HuH-7 (cell line): ENCODE measurements around the gene REPS1.
"Not testable (repeated sequence)": the region's sequence is repeated elsewhere in the genome, so short reads cannot be mapped to it uniquely, and the experiment has no call there.

Source experiments
- DNase-seq: peaks from one replicate; pipeline ENCODE4 v3.0.0; 2011; ENCODE audit warnings: low spot score

Gene REPS1, protein sequence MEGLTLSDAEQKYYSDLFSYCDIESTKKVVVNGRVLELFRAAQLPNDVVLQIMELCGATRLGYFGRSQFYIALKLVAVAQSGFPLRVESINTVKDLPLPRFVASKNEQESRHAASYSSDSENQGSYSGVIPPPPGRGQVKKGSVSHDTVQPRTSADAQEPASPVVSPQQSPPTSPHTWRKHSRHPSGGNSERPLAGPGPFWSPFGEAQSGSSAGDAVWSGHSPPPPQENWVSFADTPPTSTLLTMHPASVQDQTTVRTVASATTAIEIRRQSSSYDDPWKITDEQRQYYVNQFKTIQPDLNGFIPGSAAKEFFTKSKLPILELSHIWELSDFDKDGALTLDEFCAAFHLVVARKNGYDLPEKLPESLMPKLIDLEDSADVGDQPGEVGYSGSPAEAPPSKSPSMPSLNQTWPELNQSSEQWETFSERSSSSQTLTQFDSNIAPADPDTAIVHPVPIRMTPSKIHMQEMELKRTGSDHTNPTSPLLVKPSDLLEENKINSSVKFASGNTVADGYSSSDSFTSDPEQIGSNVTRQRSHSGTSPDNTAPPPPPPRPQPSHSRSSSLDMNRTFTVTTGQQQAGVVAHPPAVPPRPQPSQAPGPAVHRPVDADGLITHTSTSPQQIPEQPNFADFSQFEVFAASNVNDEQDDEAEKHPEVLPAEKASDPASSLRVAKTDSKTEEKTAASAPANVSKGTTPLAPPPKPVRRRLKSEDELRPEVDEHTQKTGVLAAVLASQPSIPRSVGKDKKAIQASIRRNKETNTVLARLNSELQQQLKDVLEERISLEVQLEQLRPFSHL

DNA sequence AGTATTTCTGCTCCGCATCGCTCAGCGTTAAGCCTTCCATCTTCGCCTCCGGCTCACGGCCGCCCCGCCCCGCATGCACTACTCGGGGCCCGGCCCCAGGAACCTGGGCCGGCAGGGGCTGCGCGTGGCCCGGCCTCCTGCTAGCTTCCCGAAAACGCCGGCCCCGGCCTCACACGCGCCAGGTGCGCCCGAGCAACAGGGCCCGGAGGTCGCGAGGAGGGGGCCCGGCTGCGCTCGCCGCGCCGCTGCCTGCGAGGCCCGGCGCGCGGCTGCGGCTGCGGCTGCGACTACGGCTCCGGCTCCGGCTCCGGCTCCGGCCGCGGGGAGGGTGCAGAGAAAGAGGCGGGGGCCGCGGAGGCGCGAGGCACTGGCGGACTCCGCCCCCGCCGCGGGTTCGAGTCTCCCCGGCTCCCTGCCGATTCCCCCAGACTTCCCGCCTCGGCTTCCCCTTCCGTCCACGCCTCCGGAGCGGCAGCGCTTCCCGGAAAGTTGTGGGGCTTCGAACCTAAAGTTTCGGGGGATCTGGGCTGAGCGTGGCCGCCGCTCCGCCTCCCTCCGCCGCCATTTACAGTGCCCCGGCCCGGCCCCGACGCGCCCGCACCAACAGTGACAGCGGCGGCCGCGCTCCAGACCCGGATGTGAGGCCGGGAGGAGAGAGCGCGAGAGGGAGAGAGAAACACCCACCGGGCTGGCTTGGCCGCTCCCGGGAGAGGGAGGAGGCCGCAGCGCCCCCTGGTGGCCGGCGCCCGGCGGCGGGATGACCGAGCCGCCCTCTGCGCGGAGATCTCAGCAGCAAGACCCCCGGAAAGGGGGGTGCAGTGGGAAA, at the start of gene REPS1:
TSS of gene REPS1 (minus strand) at position 611 of the 826 bp plus-strand sequence. CDS start at position 40, 571 bp downstream.
- DNase-seq, result peak; percentile 94

DNA sequence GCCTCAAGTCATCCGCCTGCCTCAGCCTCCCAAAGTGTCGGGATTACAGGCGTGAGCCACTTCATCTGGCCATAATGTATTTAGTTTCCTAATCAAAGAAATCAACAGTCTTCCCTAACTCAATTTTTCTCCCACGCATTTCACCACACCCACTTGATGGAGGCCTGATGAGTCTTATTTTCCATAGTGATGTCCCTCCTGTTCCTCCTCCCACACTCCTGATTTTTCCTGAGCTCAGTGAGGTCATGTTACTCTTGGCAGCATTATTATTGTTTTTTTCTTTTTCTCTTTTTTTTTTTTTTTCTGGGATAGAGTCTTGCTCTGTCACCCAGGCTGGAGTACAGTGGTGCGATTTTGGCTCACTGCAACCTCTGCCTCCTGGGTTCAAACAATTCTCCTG, 49.4 kb upstream of the REPS1 start:
- DNase-seq, result no peak

DNA sequence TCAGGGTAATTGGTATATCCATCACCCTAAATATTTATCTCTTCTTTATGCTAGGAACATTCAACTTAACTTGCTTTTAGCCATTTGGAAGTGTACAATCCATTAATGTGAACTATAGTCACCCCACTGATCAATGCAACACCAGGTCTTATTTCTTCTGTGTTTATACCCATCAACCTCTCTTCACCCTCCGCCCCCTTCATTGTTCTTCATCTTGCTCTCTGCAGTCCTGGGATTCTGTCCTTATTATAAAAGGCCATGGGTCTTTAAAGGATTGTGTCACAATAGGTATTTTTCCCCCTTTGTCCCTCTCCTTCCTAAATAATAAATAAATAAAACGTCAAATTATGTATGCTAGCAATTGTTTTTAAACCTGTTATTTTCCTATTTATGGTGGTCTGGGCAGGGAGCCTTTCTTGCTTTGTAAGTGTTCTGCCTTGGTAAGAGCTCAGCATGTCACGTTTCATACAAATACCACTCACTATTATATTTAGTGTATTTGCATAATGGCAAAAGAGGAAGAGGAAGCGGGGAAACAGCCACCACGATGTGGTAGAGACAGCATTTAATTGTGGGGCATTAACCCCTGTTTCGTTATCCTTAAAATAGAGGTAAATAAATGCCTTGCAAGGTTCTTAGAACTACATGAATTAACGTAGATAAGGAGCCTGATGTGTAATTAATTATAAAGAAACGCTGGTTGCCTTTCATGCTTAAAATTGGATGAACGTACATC, 42.3 kb upstream of the REPS1 start:
- DNase-seq, result no peak

DNA sequence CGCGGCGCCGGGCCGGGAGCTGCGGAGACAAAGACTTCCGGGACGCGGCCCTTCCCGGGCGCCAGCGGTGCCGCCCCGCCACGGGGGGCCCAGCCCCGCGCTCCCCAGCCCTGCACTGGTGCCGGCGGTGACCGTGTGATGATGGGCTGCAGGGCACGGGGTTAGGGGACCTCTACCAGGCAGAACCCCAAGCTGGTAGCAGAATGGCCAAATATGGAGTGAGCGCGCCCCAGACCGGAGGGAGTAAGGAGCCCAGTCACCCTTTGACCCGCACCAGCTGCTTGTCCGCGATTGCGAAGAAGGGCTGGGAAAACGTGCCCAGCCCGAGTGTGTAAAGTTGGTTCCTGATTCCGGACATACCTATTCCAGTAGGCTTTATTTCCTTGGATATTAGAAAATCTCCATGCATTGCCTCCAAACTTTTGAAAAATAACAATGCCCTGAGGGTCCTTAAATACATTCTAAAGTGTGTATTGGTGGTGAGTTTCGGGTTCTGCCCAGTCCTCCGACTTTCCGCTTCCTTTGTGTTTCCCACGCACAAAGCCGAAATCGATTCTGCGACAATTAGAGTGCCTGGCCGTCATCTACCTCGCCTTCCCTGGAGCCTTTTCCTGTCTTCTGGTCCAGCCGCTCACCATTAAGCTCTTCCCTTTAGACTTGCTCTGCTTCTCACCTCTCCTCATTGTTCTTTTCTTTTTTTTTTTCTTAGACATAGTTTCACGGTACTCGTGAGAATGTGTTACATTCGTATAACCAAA, 41.6 kb upstream of the REPS1 start:
- peak; percentile 66 for DNase-seq

DNA sequence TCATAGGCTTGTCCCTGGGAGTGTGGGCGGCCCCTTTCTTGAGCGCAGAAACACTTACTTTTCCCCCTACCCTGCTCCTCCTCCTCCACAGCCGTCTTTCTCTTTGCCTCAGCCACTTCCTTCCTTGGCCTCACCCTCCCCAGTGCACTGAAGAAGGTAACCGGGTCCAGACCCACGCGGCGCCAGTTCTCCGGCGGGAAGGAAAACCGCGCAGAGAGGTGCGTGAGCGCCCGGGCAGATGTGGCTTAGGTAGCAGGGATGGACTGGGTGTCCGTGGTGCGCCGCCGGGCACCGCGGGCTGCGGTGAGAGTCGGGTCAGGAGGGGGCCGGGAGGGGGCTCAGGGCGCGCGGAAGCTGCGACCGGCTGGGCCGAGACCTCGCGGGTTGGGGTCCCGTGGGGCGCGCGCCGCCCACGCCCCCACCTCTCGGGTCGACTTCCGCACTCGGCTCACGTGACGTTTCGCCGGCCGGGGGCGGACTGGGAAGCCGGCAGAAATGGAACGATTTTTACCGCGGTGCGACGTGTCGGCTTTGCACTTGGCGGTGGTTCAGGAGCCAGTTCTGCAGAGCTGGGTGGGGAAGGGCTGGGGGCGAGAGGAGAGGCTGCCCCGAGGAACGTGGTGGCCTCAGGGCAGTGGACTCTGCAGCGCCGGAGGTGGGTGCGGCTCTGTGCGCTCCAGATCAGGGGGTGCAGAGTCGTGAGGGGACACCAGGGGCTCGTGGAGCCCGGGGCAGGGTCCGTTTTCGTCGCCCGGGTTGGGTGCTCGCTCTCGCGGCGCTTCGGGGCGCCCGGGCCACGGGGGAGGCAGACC, 40.8 kb upstream of the REPS1 start, which contains the start of gene ABRACL:
TSS of gene ABRACL (plus strand) at position 88 of the 812 bp plus-strand sequence. CDS start 5,416 bp downstream, outside the sequence.
- peak; percentile 64 for DNase-seq

DNA sequence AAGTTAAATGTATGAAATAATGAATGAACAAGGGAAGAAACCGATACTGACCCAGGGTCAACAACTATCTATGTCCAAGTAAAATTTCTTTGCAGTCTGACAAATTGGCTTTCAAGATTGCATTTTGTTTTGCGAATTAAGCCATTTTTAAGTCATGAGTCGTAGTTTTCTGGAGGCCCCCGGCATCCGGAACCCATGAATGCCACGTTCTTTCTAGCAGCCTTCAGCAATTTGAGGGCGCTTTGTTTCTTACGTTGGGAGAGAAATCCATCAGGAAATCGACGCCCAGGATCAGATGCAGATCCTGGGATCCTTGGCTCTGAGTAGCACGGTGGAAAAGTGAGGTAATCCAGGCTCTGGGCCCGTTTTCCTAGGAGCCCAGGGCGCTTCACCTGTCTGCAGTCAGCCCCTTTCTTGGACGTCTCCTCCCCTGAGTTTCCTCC, 40.2 kb upstream of the REPS1 start:
- peak; percentile 70 for DNase-seq

DNA sequence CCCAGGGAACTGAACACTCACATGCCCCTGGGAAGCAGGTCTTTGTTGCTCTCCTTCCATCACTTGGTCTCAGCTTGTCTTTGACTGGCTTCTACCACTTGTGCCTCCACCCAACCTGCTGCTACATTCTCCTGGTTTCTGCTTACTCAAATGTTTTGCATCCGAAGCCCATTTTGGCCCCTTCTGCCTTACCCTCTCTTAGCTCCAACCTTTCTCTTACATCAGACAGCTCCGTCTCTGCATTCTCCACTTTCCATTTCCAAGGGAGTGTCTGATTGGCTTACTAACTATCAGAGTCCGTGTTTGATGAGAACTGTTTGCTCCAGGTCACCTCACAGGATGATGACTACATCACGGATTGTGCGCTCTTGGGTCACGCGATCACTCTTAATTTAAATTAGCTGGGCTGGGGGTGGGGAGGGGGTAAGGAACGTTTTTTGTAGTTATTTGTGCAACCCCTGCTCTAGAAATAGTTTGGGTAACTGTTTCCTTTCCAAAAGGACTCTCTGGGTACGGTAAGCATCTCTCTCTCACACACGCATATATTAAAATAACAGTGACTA, 39.6 kb upstream of the REPS1 start:
- DNase-seq, result peak; percentile 65

DNA sequence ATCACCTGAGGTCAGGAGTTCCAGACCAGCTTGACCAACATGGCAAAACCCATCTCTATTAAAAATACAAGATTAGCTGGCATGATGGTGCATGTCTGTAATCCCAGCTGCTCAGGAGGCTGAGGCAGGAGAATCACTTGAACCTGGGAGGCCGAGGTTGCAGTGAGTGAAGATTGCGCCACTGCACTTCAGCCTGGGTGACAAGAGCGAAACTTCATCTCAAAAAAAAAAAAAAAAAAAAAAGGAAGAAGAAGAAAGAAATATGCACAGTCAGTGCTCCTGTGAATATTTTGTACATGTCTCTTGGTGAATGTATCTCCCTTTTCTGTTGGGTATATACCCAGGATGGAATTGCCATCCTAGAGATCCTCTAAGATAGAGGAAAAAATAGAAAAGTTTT, 37.4 kb upstream of the REPS1 start:
- DNase-seq, result not testable (repeated sequence)

DNA sequence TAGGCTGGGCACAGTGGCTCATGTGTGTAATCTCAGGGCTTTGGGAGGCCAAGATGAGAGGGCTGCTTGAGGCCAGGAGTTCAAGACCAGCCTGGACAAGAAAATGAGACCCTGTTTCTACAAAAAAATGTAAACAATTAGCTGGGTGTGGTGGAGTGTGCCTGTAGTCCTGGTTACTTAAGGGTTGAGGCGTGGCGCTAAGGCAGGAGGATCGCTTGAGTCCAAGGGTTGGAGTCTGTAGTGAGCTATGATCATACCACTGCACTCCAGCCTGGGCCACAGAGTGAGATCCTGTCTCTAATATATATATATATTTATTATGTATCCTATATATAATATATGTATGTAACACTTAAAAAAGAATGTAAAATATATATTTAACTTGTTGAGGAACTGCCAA, 32.6 kb upstream of the REPS1 start:
- DNase-seq, result no peak

DNA sequence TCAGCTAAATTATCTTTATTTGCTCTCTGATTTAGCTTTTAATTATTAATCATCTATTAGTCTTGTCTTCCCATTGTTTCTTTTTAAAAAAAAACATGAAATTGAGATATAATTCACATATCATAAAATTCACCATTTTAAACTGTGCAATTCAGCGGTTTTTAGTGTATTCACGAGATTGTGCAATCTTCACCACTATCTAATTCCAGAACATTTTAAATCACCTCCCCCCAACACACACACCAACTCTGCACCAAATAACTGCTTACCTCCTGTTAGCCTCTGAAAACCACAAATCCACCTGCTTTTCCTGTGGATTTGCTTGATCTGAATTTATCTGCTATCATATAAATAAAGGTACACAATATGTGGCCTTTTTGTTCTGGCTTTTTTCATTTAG, 31.7 kb upstream of the REPS1 start:
- DNase-seq, result no peak

DNA sequence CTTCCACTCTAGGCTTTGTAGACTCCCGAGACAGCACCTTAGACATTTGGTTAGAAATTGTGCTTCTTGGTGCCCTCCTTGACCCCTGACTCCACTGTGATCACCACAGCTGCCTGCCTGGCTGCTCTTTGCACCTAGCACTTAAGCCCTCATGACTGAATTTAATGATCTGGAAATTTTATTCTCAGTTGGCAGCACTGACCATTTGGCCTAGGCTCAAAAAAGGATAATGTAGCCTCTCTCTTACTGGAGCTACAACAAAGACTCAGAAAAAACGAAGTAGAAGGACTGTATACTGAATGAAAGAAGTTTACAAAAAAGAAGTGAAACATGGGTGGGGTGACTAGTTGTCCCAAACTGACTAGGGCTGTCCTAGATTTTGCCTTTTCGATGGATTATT, 29.2 kb upstream of the REPS1 start:
- DNase-seq, result no peak

DNA sequence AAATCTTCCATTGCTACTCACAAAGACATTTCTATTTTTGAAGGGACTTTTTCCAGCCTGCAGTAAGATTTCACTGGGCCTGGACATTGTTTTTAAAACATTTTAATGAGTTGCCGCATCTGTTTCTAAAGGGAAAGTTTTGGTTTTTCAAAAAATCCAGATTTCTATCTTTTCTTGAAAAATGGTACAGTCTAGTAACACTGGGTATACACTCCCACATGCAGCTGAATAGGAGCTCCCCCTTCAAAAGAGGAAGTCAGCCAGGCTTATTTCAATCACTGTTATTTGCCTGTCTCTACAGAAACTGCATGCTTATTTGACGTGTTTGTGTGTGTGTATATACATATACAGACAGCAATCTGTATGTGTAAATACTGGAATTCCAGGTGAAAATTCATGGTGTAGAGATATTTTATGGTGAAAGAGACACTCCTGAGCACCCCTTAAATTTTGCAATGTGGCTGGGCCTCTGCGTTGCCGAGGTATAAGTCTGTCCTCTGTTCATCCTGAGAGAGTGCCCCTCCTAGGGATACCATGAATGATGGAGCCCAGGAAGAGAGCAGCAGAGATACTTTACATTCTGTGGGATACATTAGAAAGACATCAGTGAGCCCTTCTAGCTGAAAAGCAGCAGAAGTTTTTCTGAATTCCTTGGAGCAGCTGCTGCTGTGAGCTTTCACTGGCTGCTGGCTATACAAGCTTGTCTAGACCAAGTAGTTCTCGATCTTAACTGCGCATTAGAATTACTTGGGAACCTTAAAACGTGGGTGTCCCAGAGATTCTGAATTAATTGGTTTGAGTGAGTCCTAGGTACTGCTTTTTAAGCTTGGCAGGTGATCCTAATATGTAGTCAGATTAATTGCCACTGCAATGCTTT, 28.5 kb upstream of the REPS1 start:
- no peak for DNase-seq

DNA sequence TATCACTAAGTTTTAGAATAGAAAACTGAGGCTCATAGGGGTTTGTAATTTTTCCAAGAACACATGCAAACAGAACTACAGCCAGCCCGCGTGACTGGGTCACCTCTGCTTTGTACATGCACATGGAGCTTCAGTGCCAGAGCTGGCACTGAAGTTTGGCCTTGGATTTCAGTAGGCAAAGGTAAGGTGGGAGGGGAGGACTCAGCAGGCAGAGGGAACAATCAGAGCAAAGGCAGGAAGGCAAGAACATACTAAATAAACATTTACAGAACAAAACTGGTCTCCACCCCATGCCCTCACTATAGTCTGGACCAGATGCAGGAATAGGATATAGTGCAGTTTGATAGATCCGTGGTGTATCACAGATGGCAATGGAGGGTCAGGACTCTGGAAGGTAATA, 26.9 kb upstream of the REPS1 start:
- no peak for DNase-seq

DNA sequence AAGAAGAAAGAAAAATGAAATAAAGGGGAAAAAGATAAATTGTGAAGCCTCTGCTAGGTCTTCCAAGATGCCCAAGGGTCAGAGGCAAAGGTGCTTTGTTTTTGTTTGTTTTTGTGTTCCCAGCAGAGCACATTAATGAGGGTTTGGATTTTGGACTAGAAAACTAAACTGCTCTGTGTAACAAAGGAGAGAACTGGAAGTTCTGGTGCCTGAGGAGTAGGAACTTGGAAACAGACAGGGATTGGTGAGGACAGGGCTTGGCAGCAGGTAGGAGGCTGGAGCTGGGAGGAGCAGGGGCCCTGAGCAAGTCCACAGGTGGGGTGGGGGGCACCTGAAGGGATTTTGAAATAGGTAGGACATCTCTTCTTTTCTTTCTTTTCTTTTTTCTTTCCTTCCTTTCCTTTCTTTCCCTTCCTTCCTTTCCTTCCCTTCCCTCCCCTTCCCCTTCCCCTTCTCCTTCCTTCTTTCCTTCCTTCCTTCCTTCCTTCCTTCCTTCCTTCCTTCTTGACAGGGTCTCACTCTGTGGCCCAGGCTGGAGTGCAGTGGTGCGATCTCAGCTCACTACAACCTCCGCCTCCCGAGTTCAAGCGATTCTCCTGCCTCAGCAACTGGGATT, 25.2 kb upstream of the REPS1 start:
- no peak for DNase-seq

DNA sequence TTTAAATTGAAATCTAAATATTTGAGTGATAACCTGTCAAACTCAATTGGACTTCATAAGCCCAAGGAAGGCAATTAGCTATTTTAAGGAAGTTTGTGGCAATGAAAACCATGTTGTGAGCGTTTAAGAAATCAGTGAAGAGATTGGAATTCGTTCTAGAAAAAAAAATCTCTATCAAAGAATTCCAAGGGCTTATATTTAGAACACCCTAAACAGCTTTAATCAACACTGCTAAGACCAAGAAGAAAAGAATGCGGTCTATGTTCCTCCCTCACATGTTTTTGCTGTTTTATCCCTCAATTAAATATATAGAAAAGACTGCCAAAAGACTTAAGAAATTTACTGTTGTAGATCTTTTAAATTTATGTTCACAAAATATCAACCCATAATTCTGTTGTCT, 23.9 kb upstream of the REPS1 start:
- no peak for DNase-seq

DNA sequence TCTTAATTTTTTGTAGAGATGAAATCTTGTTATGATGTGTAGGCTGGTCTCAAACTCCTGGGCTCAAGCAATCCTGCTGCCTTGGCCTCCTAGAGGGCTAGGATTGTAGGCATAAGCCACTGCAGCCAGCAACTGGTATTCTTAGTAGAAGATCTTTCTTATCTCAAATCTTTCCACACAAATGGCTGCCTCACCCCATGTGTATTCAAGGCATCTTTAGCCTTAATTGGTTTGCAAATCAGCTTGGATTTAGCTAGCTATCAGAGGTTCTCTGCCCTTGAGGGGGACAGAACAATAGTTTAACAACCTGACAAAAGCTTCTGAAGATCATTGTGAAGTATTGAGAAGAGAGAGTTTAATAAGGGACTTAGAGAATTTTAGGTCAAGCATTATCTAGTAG, 22.6 kb upstream of the REPS1 start:
- DNase-seq, result no peak

DNA sequence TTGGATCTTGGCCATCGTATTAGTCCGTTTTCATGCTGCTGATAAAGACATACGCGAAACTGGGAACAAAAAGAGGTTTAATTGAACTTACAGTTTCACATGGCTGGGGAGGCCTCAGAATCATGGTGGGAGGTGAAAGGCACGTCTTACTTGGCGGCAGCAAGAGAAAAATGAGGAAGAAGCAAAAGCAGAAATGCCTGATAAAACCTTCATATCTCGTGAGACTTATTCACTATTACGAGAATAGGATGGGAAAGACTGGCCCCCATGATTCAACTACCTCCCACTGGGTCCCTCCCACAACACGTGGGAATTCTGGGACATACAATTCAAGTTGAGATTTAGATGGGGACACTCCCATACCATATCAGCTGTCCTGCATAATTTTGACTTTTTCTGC, 20.1 kb upstream of the REPS1 start:
- no peak for DNase-seq

DNA sequence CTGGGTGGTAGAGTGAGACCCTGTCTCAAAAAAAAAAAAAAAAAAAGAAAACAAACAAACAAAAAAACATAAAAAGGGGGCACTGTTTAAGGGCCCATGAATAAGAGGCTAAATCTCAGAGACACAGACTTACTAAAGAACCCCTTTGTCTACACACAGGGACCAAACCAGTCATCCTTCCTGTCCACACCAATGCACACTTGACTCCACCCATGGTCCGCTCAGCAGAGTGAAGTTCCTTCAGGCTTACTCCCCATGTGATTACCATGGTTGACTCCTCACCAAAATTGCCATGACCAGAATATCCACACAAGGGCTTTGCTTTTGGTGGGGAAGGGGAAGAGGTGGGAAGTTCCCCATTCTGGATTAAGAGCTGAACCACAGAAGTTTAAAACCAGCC, 19.4 kb upstream of the REPS1 start:
- DNase-seq, result no peak
